HG02840 (cell line): ENCODE data around the gene DLG3.
"Not testable (repeated sequence)": the region's sequence is repeated elsewhere in the genome, so short reads cannot be mapped to it uniquely, and the experiment has no call there.

Experiments used
- ATAC-seq: cut with Tn5 transposase; IDR thresholded peaks from one replicate; pipeline ENCODE4 v1.9.1; 2021; ENCODE audit warnings: mild to moderate bottlenecking, moderate library complexity, moderate number of reproducible peaks; ENCODE audit not compliant: unreplicated experiment, low FRiP score

DLG3 gene

DNA sequence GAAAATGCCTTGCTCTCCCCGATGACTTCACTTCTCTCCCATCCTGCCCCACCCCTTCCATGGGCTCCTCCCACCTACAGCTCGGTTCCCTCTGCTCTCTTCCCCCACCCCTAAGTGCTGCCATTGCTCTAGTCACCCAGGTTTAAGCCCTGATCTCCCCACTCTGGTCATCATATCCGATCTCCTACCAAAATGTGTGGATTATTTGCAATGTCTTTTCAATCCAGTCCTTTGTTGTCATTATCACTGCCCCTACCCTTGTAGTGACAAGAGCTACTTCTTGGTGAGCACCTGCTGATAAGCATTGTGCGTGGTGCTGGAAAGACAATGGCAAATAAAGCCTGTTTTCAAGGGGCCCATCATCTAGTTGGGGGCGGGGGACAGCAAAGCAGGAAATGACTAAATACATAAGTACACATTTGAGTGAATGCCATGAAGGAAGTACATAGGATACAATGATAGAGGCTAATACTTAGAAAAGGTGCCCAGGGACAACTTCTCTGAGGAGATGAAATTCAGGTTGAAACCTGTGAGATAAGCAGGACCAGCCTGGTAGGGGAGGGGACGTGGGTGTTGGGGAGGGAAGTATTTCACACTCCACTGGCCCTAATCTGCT is 63.8 kb downstream of the DLG3 start:
- no peak for ATAC-seq

- no peak for ATAC-seq
Observed at GRCh38 chrX:70509078-70509477, 64.4 kb downstream of the DLG3 start.

GRCh38 chrX:70515270-70515669 is 70.6 kb downstream of the DLG3 start:
- ATAC-seq, result not testable (repeated sequence)

DNA sequence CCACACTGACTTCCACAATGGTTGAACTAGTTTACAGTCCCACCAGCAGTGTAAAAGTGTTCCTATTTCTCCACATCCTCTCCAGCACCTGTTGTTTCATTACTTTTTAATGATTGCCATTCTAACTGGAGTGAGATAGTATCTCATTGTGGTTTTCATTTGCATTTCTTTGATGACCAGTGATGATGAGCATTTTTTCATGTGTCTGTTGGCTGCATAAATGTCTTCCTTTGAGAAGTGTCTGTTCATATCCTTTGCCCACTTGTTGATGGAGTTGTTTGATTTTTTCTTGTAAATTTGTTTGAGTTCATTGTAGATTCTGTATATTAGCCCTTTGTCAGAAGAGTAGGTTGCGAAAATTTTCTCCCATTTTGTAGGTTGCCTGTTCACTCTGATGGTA is 71.1 kb downstream of the DLG3 start:
- ATAC-seq, result not testable (repeated sequence)

- ATAC-seq, result no peak
Observed at GRCh38 chrX:70525733-70526132, 81.1 kb downstream of the DLG3 start.

DNA sequence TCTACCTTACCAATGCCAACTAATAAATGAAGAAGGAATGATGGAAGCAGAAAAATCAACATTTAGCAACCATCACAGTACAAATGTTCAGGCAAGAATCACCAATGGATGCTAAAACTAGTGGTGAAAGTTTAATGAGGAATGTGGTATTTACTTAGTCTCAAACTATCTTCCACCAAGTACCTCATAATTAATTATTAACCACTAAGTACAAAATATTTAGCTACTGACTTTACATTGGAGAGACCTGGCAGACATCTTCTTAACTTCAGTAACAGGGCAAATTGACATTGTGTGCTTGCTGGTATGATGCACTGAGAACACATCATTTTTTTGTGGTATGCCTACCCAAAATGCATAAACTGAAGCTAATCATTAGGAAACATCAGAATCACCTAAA is 82.4 kb downstream of the DLG3 start:
- no peak for ATAC-seq

DNA sequence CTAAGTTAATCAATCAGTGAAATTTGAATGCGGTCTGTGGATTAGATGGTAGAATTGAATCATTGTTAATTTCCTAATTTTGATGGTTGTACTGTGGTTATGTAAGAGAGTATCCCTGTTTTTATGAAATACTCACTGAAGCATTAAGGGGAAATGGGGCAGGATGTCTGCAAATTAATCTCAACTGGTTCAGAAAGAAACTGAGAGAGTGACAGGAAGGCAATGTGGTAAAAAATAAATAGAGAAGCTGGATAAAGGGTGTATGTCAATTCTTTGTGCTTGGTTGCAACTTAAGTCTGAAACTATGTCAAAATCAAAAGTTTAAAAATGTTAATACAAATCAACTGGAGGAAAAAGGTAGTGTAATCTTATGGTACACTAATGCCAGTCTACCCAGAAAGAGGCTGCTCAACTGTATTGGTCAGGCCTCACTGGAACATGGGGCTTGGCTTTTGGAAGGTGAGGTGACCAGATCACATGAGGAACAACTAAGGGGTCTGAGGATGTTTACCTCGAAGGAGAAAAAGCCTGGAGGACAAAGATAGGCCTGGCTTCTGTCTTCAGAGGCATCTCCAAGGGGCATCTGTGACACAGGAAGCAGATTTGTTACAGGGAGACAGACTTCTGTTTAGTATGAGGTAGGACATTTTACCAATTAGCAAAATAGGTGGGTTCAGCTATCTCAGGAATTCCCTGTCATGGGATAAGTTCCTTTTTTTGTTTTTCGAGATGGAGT is 83.1 kb downstream of the DLG3 start:
- no peak for ATAC-seq

- ATAC-seq, result no peak
Observed at GRCh38 chrX:70535198-70535597, 90.6 kb downstream of the DLG3 start.

GRCh38 chrX:70549429-70549828 is 104.8 kb downstream of the DLG3 start:
- ATAC-seq, result no peak

DNA sequence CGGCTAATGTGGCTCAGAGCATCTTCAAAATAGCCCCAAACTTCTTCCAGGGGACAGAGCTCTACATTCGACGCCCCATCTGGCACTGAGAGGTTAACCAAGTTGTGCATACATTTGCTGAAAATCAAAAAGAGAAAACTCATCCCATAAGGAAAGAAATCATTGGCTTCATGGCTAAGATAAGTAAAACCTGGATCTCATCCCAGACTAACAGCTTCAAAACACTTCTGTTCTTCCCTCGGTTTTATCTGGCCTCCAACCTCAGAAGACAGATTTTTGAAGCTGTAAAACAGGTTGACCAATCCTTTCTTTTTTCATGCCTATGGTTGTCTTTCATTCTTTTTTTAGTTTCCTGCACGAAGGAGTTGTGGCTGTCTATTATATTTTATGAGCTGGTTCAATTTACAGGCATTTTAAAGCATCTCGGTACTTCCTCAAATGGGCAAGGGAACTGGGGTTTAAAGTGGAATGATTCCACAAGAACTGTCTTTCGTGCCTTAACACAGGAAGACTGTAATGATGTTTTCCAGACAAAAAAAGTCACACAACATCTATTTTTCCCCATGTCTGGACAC is 107.6 kb downstream of the DLG3 start:
- no peak for ATAC-seq

GRCh38 chrX:70553516-70553915 is 108.9 kb downstream of the DLG3 start:
- no peak for ATAC-seq

DNA sequence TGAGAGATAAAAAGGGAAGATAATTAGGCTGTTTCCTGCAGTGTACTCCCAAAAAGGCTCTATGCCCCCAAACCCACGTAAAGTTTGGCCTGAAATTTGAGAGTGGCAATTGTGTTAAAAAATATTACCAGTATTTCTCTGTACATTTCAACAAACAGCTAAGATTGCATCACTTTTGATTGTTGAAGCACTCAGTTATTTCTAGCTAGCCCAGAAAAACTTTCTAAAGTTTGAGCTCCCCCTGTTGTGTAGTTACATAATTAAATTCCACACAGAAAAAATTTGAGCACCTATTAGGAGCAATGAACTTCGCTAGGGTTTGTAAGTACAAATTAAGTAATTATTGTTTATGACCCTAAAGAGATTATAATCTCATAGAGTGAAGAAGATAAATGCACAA is 109.4 kb downstream of the DLG3 start:
- ATAC-seq, result no peak

DNA sequence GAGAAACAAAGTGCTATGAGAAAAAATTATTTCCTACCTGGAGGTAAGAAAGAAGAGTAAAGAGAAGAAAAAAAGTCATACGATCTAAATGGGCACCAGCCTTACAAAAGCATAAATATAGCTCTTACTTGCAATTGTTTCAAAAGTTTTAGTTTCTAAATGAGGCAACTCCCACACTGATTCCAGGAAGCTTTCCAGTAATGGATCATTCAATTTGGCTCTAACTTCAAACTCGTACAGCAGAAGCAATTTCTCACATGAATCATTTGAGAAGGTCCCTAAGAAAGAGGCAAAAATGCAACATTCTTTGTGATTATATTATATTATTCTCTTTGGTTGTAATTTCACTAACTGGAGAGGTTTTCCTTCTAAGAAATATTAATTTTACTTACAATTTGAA is 109.9 kb downstream of the DLG3 start:
- no peak for ATAC-seq

DNA sequence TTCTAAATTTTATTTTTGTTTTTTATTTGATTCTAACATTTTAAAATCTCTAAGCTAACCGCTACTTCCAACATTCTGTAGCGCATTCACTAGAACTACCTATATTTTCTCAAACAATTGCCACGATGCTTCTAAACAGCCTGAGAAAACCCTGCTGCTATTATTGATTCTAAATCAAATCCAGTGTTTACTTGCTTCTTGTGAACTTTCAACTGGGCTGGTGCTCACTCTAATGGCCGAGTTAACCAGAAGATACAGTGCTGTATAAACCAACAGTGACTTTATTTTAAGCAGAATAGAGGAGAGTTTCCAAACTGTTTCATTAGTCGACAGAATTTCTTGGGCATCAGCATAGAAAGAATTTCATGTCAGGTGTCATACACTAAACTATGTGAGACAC is 110.3 kb downstream of the DLG3 start:
- no peak for ATAC-seq
